Measurements from ENCODE around the gene PPP2R2D.

- TF ChIP-seq CTCF (IDR thresholded peaks at IDR 0.05), result no peak
- no peak for TF ChIP-seq POLR2A (IDR thresholded peaks at IDR 0.05)
Observed at GRCh38 chr10:131972474-131973071, 71.8 kb downstream of the PPP2R2D start.

Data from right lobe of liver (tissue), 4 donors.